Panc1 (cell line): ENCODE data around the gene LOXL3. TPM values are rescaled to one million over a fixed set of nuclear protein-coding genes. Genes with fewer than 3 reads are reported as not detected.
A peak's percentile ranks its signal among the peaks of the same experiment; 100 is the strongest.

Experiments used
- ATAC-seq: fragments of 200-7000 bp; cut with Tn5 transposase; 2 replicates; pipeline ENCODE4 v1.9.1; 2020; ENCODE audit warnings: mild to moderate bottlenecking, moderate library complexity
- BruUV-seq: library from RNA; stranded (reverse); fragments of 400-500 nt; replicated peaks from 2 replicates; lab custom pipeline; 2021; lab: Mats Ljungman, UMichigan
- CTCF ChIA-PET: fragments of 300-600 bp; sonication (Branson Sonifier 250); formaldehyde crosslinking; loops from one replicate; lab custom pipeline; 2022; ENCODE audit warnings: antibody characterized with exemption; lab: Charles Lee
- POLR2A ChIA-PET: fragments of 300-600 bp; sonication (Branson Sonifier 250); formaldehyde crosslinking; loops from one replicate; lab custom pipeline; 2022; ENCODE audit warnings: antibody characterized with exemption; lab: Charles Lee
- DNase-seq: peaks from one replicate; pipeline ENCODE4 v3.0.0-alpha.2; 2010; ENCODE audit warnings: low read depth, low spot score
- H3K27ac ChIP-seq: 2 replicates; pipeline ENCODE4 v1.5.1; 2011; ENCODE audit warnings: mild to moderate bottlenecking, low read length, inconsistent platforms
- H3K27me3 ChIP-seq: fragments of 200-500 bp; sonication (Bioruptor generic); 2 replicates; pipeline ENCODE4 v1.6.0; 2014; ENCODE audit warnings: low read length, inconsistent platforms; ENCODE audit not compliant: control insufficient read depth, insufficient read depth
- H3K36me3 ChIP-seq: fragments of 200-500 bp; sonication (Bioruptor generic); 2 replicates; pipeline ENCODE4 v1.5.1; 2014; ENCODE audit warnings: inconsistent platforms, mild to moderate bottlenecking, low read length, moderate library complexity; ENCODE audit not compliant: control insufficient read depth, insufficient read depth
- H3K4me1 ChIP-seq: 2 replicates; pipeline ENCODE4 v1.5.1; 2011; ENCODE audit warnings: inconsistent platforms, mild to moderate bottlenecking, low read length, moderate library complexity; ENCODE audit not compliant: control insufficient read depth, insufficient read depth
- H3K4me3 ChIP-seq, 2 experiments: 2 replicates each; pipeline ENCODE4 v1.5.1; 2011 to 2012; ENCODE audit warnings: low read depth in 2 of 2, low read length in 2 of 2, mild to moderate bottlenecking in 2 of 2, inconsistent platforms in 1 of 2, moderate library complexity in 1 of 2
- H3K9me3 ChIP-seq: fragments of 200-500 bp; sonication (Bioruptor generic); 2 replicates; pipeline ENCODE4 v1.5.1; 2014; ENCODE audit warnings: low read depth, mild to moderate bottlenecking, inconsistent platforms, low read length, moderate library complexity; ENCODE audit not compliant: control insufficient read depth, insufficient read depth
- CTCF ChIP-seq: fragments of 450-650 bp; IDR thresholded peaks from 2 replicates; pipeline ENCODE4 v1.5.1; 2017; ENCODE audit warnings: mild to moderate bottlenecking
- POLR2AphosphoS5 ChIP-seq: IDR thresholded peaks from 2 replicates; pipeline ENCODE4 v1.6.1; 2012; ENCODE audit warnings: mild to moderate bottlenecking, low read depth, low read length, moderate library complexity
- REST ChIP-seq, 2 experiments: IDR thresholded peaks; 2 replicates each; pipeline ENCODE4 v1.6.1; 2011 to 2012; ENCODE audit warnings: low read depth in 2 of 2, control low read depth in 1 of 2, low read length in 1 of 2, mild to moderate bottlenecking in 1 of 2, moderate library complexity in 1 of 2; ENCODE audit not compliant: insufficient read depth in 1 of 2
- SIN3A ChIP-seq: IDR thresholded peaks from 2 replicates; pipeline ENCODE4 v1.6.1; 2012; ENCODE audit warnings: low read depth, mild to moderate bottlenecking, low read length, moderate library complexity, borderline replicate concordance; ENCODE audit not compliant: insufficient read depth
- TCF7L2 ChIP-seq: IDR thresholded peaks from 2 replicates; pipeline ENCODE4 v1.6.1; 2011; ENCODE audit warnings: mild to moderate bottlenecking, low read depth, low read length, inconsistent platforms
- in situ Hi-C: cut with HindIII; loops from 2 replicates; pipeline ENCODE4 v1.10.0; 2016; ENCODE audit warnings: low sequenced_read_pairs, low pct_unique_long_range_greater_than_20kb
- intact Hi-C: fragments of 100-400 bp; cut with micrococcal nuclease; formaldehyde crosslinking; loops from one replicate; pipeline ENCODE4 v1.10.0; 2022; ENCODE audit not compliant: unreplicated experiment
- total RNA-seq: library from RNA; stranded (reverse); gene quantifications from one replicate; pipeline ENCODE4 v1.2.1, GENCODE V29; 2021; ENCODE audit not compliant: unreplicated experiment

LOXL3 gene
- total RNA-seq, 1 experiment from 2014 or later, result 1.0 TPM

GRCh38 chr2:74544634-74545033 is 9.1 kb downstream of the LOXL3 start:
- POLR2A ChIA-PET, result no interaction called here
- TF ChIP-seq CTCF (peak; percentile 67), SIN3A (no peak), POLR2AphosphoS5 (no peak), REST (IDR thresholded peaks at IDR 0.05; ENCODE audit: insufficient read depth in 1 of 2, low read depth in 2 of 2, low read length in 1 of 2) (no peak)
- H3K9me3 ChIP-seq, result no peaks in the 10 kb centered on the region
- H3K36me3 ChIP-seq, result no peaks in the 10 kb centered on the region
- peaks cover 10% of the 10 kb centered on the region for H3K4me1 ChIP-seq
- CTCF ChIA-PET, result no interaction called here
- H3K27ac ChIP-seq, result no peak overlapping the region
- in situ Hi-C loops, result no loop called here
- ATAC-seq (no peak), DNase-seq (no peak)
- BruUV-seq, result no TSS peak
- H3K27me3 ChIP-seq, result no peaks in the 10 kb centered on the region; the same call in 1 of the 2 replicates
- intact Hi-C loops, result no loop called here
- no peak overlapping the region for H3K4me3 ChIP-seq

GRCh38 chr2:74542978-74543377 is 10.8 kb downstream of the LOXL3 start:
- Histone ChIP-seq H3K4me3 (no peak overlapping the region), H3K27ac (no peak overlapping the region), H3K4me1 (0 out of 2 replicates have a peak, but pooled peaks cover under 1% of the 10 kb centered on the region), H3K27me3 (no peaks in the 10 kb centered on the region; the same call in 1 of the 2 replicates), H3K36me3 (no peaks in the 10 kb centered on the region), H3K9me3 (no peaks in the 10 kb centered on the region)
- no TSS peak for BruUV-seq
- in situ Hi-C loops (no loop called here), intact Hi-C loops (no loop called here)
- ATAC-seq (no peak), DNase-seq (no peak)
- TF ChIP-seq TCF7L2 (no peak), REST (IDR thresholded peaks at IDR 0.05; ENCODE audit: insufficient read depth in 1 of 2, low read depth in 2 of 2, low read length in 1 of 2) (no peak), CTCF (no peak), SIN3A (no peak), POLR2AphosphoS5 (no peak)
- ChIA-PET CTCF (interaction anchor here (0.7 kb wide), 1 partner anchor 794 kb away, joined by 6 read pairs; no protein-coding TSS in a partner anchor), POLR2A (no interaction called here)
